Measurements from ENCODE around the gene DSG3. TPM values are rescaled to one million over a fixed set of nuclear protein-coding genes. Genes with fewer than 3 reads are reported as not detected.
A peak's percentile ranks its signal among the peaks of the same experiment; 100 is the strongest.

The DSG3 gene
- total and polyA plus RNA-seq, 2 donors: 17.1 to 42.1 TPM

DNA sequence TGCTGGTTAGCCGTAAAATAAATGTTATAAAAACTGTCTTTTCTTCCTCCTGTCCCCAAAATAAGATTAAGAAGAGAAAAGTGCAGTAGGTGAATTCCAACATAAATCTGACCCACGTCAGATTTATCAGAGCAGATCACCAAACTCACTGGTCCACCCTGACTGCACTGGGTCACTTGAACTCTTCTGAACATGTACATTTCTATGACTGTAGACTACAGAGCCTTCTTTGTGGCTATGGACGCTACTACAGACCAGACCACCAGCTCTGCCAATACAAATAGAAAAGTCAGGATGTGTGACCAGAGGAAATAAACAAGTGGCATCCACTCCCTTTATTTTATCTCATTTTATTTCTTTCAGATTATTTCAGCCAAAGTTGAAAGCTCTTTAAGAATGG is 62.0 kb downstream of the DSG3 start:
- 94% methylated on average over 3 of the region's 3 CpGs for WGBS
- no peak for DNase-seq (ENCODE audit: low read depth in 6 of 9, low spot score in 9 of 9)

DNA sequence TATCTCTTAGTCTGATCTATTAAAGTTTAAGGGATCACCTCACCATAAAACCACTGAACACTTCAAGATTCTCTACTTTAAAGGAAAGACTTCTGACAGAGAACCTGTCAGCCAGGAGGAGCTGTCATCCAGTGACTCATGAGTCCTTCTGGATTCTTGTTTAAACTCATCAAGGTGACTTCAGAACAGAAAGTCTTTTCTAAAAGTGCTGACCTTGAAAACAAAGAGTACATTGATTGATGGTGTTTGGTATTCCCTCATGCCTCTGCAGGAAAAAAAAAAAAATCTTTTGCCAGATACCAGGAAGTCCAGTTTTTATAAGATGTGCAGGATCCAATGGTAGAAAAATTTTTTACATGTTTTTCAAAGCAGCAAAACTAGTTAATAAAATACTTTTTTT is 62.8 kb downstream of the DSG3 start:
- H3K4me3 ChIP-seq (ENCODE audit: low read length in 2 of 2): no peak overlapping the region
- peaks cover 0 to 2% of the 10 kb centered on the region in 2 donors for H3K4me1 ChIP-seq (ENCODE audit: control insufficient read depth in 2 of 2, insufficient read depth in 2 of 2, low read length in 2 of 2)
- no peaks in the 10 kb centered on the region for H3K36me3 ChIP-seq (ENCODE audit: control insufficient read depth in 2 of 2, insufficient read depth in 2 of 2, low read length in 1 of 2)
- no peaks in the 10 kb centered on the region for H3K27me3 ChIP-seq (ENCODE audit: control insufficient read depth in 2 of 2, insufficient read depth in 1 of 2, low read length in 1 of 2)
- H3K9me3 ChIP-seq (ENCODE audit: control insufficient read depth in 2 of 2, insufficient read depth in 1 of 2, low read length in 1 of 2): no peaks in the 10 kb centered on the region
- no peak for DNase-seq (ENCODE audit: low read depth in 6 of 9, low spot score in 9 of 9)
- H3K27ac ChIP-seq (ENCODE audit: low read depth in 1 of 2, low read length in 1 of 2): no peak overlapping the region

More for the DNA sequence above, 62.0 kb downstream of the DSG3 start:
- Histone ChIP-seq H3K4me3 (ENCODE audit: low read length in 2 of 2) (no peak overlapping the region), H3K27me3 (ENCODE audit: control insufficient read depth in 2 of 2, insufficient read depth in 1 of 2, low read length in 1 of 2) (no peaks in the 10 kb centered on the region), H3K4me1 (ENCODE audit: control insufficient read depth in 2 of 2, insufficient read depth in 2 of 2, low read length in 2 of 2) (peaks cover 0 to 2% of the 10 kb centered on the region in 2 donors), H3K27ac (ENCODE audit: low read depth in 1 of 2, low read length in 1 of 2) (peak overlapping the region in 1 of 2 donors; percentile 19), H3K36me3 (ENCODE audit: control insufficient read depth in 2 of 2, insufficient read depth in 2 of 2, low read length in 1 of 2) (no peaks in the 10 kb centered on the region), H3K9me3 (ENCODE audit: control insufficient read depth in 2 of 2, insufficient read depth in 1 of 2, low read length in 1 of 2) (no peaks in the 10 kb centered on the region)

DNA sequence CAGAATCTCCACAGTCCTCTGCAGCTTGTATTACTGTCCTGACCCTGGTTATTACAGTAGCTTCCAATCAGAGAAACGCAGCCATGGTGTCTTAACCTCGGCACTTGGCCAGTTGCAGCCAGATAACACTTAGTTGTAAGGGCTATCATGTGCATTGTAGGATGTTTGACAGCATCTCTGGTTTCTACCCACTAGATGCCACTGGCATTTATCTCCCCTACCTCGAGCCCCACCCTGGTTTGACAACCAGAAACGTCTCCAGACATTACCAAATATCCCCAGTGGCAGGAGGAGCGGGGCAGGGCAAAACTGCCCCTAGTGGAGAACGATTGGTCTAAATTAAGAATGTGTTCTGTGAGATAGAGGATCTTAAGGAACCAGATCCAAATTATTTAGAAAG is 63.6 kb downstream of the DSG3 start:
- Histone ChIP-seq H3K27me3 (ENCODE audit: control insufficient read depth in 2 of 2, insufficient read depth in 1 of 2, low read length in 1 of 2) (no peaks in the 10 kb centered on the region), H3K27ac (ENCODE audit: low read depth in 1 of 2, low read length in 1 of 2) (peak overlapping the region; percentile 45 to 55), H3K9me3 (ENCODE audit: control insufficient read depth in 2 of 2, insufficient read depth in 1 of 2, low read length in 1 of 2) (no peaks in the 10 kb centered on the region), H3K4me3 (ENCODE audit: low read length in 2 of 2) (no peak overlapping the region), H3K36me3 (ENCODE audit: control insufficient read depth in 2 of 2, insufficient read depth in 2 of 2, low read length in 1 of 2) (no peaks in the 10 kb centered on the region), H3K4me1 (ENCODE audit: control insufficient read depth in 2 of 2, insufficient read depth in 2 of 2, low read length in 2 of 2) (peaks cover 0 to 2% of the 10 kb centered on the region in 2 donors)
- DNase-seq (ENCODE audit: low read depth in 6 of 9, low spot score in 9 of 9): no peak
- 91% methylated on average over 6 of the region's 6 CpGs for WGBS

DNA sequence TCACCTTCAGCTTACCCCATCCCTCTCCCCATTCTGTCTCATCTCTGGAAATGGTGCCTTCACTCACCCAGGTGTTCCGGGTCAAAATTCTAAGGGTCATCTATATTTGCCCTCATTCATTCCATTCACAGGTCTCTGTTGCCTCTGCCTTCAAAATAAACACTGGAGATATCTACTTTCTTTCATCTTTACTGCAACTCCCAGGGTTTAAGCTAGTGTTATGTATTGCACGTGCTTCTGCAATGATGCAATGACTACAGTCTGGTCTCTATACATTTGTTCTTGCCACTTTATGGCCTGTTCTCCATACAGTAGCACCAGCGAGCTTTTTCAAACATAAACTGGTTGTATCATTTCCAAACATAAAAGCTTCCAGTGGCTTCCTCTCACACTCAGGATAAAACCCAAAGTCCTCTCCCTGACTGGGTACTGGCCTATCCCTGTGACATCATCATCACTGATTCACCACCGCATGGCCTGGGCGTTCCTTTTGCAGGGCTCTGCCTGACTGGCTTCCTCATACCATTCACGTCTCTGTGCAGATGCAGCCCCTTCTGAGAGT is 64.7 kb downstream of the DSG3 start:
- no peak for DNase-seq (ENCODE audit: low read depth in 6 of 9, low spot score in 9 of 9)
- H3K36me3 ChIP-seq (ENCODE audit: control insufficient read depth in 2 of 2, insufficient read depth in 2 of 2, low read length in 1 of 2): no peaks in the 10 kb centered on the region
- no peaks in the 10 kb centered on the region for H3K9me3 ChIP-seq (ENCODE audit: control insufficient read depth in 2 of 2, insufficient read depth in 1 of 2, low read length in 1 of 2)
- no peaks in the 10 kb centered on the region for H3K27me3 ChIP-seq (ENCODE audit: control insufficient read depth in 2 of 2, insufficient read depth in 1 of 2, low read length in 1 of 2)
- no peak overlapping the region for H3K4me3 ChIP-seq (ENCODE audit: low read length in 2 of 2)
- WGBS: 96% methylated on average over 6 of the region's 6 CpGs
- no peak overlapping the region for H3K27ac ChIP-seq (ENCODE audit: low read depth in 1 of 2, low read length in 1 of 2)
- peaks cover 0 to 2% of the 10 kb centered on the region in 2 donors for H3K4me1 ChIP-seq (ENCODE audit: control insufficient read depth in 2 of 2, insufficient read depth in 2 of 2, low read length in 2 of 2)

DNA sequence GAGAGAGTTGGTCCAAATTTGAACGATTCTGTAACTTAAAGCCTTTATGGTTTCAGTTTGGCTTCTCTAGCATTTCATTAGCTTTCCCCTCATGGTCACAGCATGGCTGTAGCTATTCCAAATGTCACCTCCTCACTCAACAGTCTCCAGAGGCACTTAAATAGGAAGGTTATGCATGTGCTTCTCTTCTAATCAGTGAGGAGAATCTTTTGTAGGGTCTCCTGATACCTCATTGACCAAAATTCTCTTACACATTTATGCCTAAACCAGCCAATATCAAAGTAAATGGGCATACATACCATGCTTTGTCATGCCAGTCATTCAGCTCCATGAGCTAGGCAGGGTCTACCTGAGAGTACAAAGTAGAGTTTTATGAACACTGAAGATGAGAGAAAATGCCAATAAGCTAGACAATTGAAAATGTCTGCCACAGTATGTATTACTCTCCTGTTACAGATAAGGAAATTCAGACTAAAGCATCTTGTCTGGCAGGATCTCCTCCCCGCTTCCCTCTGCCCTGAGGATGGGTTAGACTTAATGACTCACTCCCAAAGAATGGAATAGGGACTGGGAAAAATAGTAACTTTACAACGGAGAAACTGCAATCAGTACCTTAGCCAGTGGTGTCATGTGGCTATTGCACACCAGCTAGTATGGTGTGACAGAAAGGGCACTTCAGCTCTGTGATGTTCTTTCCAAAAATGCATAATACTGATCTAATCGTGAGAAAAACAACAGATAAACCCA is 65.8 kb downstream of the DSG3 start:
- Histone ChIP-seq H3K4me3 (ENCODE audit: low read length in 2 of 2) (no peak overlapping the region), H3K9me3 (ENCODE audit: control insufficient read depth in 2 of 2, insufficient read depth in 1 of 2, low read length in 1 of 2) (no peaks in the 10 kb centered on the region), H3K4me1 (ENCODE audit: control insufficient read depth in 2 of 2, insufficient read depth in 2 of 2, low read length in 2 of 2) (peaks cover 0 to 2% of the 10 kb centered on the region in 2 donors), H3K27ac (ENCODE audit: low read depth in 1 of 2, low read length in 1 of 2) (no peak overlapping the region), H3K36me3 (ENCODE audit: control insufficient read depth in 2 of 2, insufficient read depth in 2 of 2, low read length in 1 of 2) (no peaks in the 10 kb centered on the region), H3K27me3 (ENCODE audit: control insufficient read depth in 2 of 2, insufficient read depth in 1 of 2, low read length in 1 of 2) (no peaks in the 10 kb centered on the region)
- 90% methylated on average over 4 of the region's 4 CpGs for WGBS
- no peak for DNase-seq (ENCODE audit: low read depth in 6 of 9, low spot score in 9 of 9)

DNA sequence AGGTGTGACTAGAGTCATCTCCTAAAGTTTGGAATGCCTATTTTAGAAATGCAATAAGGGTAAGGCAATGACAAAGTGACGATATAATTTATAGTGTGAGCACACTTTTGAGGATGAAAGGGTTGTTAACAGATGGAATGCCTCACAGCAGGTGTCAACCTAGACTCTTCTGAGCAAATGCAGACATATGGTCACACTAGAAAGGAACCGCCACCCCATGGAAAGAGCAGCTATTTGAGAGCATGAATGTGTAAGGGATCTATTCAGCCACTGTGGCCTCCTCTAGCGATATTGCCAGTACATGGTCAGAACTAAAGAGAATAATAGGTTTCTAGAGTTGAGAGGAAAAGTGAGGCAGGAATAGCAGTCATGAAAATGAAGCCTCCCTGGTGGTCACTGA is 68.9 kb downstream of the DSG3 start:
- no peak overlapping the region for H3K27ac ChIP-seq (ENCODE audit: low read depth in 1 of 2, low read length in 1 of 2)
- no peak for DNase-seq (ENCODE audit: low read depth in 6 of 9, low spot score in 9 of 9)
- no peaks in the 10 kb centered on the region for H3K36me3 ChIP-seq (ENCODE audit: control insufficient read depth in 2 of 2, insufficient read depth in 2 of 2, low read length in 1 of 2)
- 98% methylated on average over 3 of the region's 3 CpGs for WGBS
- H3K4me1 ChIP-seq (ENCODE audit: control insufficient read depth in 2 of 2, insufficient read depth in 2 of 2, low read length in 2 of 2): no peaks in the 10 kb centered on the region
- H3K27me3 ChIP-seq (ENCODE audit: control insufficient read depth in 2 of 2, insufficient read depth in 1 of 2, low read length in 1 of 2): no peaks in the 10 kb centered on the region
- no peaks in the 10 kb centered on the region for H3K9me3 ChIP-seq (ENCODE audit: control insufficient read depth in 2 of 2, insufficient read depth in 1 of 2, low read length in 1 of 2)
- no peak overlapping the region for H3K4me3 ChIP-seq (ENCODE audit: low read length in 2 of 2)

DNA sequence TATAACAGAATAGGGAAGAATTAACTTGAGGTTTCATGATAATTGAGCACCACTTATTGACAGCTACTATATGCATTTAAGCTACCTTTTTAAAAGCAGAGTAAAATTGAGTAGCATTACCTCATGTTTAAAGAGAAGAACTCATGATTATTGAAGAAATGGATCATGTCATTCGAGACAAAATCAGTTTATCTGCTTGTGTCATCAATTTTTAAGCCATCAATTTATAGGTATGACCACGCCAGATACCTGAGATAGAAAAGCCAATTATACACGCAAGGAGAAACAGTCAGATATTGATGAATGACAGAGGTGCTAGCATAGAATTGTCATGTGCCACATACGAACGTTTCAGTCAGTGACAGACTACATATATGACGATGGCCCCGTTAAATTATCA is 78.8 kb downstream of the DSG3 start:
- Histone ChIP-seq H3K4me3 (ENCODE audit: low read length in 2 of 2) (no peak overlapping the region), H3K36me3 (ENCODE audit: control insufficient read depth in 2 of 2, insufficient read depth in 2 of 2, low read length in 1 of 2) (peaks cover 0 to 25% of the 10 kb centered on the region in 2 donors), H3K9me3 (ENCODE audit: control insufficient read depth in 2 of 2, insufficient read depth in 1 of 2, low read length in 1 of 2) (no peaks in the 10 kb centered on the region), H3K4me1 (ENCODE audit: control insufficient read depth in 2 of 2, insufficient read depth in 2 of 2, low read length in 2 of 2) (no peaks in the 10 kb centered on the region), H3K27ac (ENCODE audit: low read depth in 1 of 2, low read length in 1 of 2) (no peak overlapping the region), H3K27me3 (ENCODE audit: control insufficient read depth in 2 of 2, insufficient read depth in 1 of 2, low read length in 1 of 2) (no peaks in the 10 kb centered on the region)
- WGBS: 90% methylated on average over 7 of the region's 7 CpGs
- no peak for DNase-seq (ENCODE audit: low read depth in 6 of 9, low spot score in 9 of 9)

Other genes with a start within 250 kb of the DSG3 start
- gene DSG1, start 129.6 kb upstream of the DSG3 start, total RNA-seq: 0.61 TPM
- 3.7 TPM for gene DSG1, start 129.6 kb upstream of the DSG3 start, polyA plus RNA-seq
- gene DSG4, start 71.0 kb upstream of the DSG3 start, total RNA-seq: under 0.01 TPM
- gene DSG4, start 71.0 kb upstream of the DSG3 start, polyA plus RNA-seq: 0.05 TPM
- 16.0 TPM for gene DSG2, start 50.4 kb downstream of the DSG3 start, total RNA-seq
- gene DSG2, start 50.4 kb downstream of the DSG3 start, polyA plus RNA-seq: 25.7 TPM
- 1.5 TPM for gene TTR, start 144.1 kb downstream of the DSG3 start, total RNA-seq
- 8.8 TPM for gene TTR, start 144.1 kb downstream of the DSG3 start, polyA plus RNA-seq
- 9.5 TPM for gene B4GALT6, start 236.8 kb downstream of the DSG3 start, total RNA-seq
- 6.6 TPM for gene B4GALT6, start 236.8 kb downstream of the DSG3 start, polyA plus RNA-seq

All from thymus (tissue), 11 donors.